Measurements from ENCODE around the gene LMAN1L.

DNA sequence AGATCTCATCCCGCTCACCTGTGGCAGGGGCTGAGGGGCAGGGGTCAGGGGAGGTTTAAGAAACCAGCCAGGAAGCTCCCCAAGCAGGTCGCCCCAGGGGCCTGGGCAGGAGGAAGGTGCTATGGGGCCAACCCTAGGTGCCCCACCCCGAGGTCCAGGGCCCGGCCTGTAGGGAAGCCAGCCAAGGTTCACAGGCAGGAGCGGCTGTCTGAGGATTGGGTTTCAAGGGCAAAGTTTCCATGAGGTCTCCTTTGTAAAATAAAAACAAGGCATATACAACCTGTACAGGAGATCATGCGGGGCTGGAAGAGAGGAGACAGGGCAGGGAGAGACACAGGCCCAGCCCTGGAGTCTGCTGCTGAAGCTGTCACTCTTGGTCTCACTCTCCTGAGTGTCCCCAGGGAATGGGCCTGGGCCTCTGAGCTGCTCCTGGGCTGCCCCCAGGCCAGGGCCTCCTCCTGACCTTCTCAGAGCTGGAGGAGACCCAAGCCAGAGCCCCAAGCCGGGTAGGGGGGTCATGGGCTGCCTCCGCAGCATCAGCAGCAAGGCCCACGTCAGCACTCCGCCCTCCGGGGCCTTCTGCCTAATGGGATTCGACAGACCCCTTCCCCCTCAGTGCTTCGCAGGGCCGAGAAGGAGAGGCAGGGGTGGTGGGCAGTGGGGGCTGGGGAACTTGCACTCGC, 19.3 kb downstream of the LMAN1L start:
- TF ChIP-seq, protein P1, sequence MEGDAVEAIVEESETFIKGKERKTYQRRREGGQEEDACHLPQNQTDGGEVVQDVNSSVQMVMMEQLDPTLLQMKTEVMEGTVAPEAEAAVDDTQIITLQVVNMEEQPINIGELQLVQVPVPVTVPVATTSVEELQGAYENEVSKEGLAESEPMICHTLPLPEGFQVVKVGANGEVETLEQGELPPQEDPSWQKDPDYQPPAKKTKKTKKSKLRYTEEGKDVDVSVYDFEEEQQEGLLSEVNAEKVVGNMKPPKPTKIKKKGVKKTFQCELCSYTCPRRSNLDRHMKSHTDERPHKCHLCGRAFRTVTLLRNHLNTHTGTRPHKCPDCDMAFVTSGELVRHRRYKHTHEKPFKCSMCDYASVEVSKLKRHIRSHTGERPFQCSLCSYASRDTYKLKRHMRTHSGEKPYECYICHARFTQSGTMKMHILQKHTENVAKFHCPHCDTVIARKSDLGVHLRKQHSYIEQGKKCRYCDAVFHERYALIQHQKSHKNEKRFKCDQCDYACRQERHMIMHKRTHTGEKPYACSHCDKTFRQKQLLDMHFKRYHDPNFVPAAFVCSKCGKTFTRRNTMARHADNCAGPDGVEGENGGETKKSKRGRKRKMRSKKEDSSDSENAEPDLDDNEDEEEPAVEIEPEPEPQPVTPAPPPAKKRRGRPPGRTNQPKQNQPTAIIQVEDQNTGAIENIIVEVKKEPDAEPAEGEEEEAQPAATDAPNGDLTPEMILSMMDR (IDR thresholded peaks at IDR 0.05 in 4 of 5, conservative IDR thresholded peaks at IDR 0.05 in 1 of 5) = no peak
- no peak for TF ChIP-seq POLR2A (IDR thresholded peaks at IDR 0.05)
